ENCODE measurements around the gene MUC3A.
"Not testable (repeated sequence)": the region's sequence is repeated elsewhere in the genome, so short reads cannot be mapped to it uniquely, and the experiment has no call there.

DNA sequence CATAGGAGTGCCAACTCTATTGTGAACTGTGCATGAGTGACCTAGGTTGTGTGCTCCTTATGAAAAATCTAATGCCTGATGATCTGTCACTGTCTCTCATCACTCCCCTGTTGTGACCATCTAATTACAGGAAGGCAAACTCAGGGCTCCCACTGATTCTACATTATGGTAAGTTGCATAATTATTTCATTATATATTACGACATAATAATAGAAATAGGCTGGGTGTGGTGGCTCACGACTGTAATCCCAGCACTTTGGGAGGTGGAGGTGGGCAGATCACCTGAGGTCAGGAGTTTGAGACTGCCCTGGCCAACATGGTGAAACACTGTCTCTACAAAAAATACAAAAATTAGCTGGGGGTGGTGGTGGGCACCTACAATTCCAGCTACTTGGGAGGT lies 14.0 kb upstream of the MUC3A start:
- TF ChIP-seq, protein P1, sequence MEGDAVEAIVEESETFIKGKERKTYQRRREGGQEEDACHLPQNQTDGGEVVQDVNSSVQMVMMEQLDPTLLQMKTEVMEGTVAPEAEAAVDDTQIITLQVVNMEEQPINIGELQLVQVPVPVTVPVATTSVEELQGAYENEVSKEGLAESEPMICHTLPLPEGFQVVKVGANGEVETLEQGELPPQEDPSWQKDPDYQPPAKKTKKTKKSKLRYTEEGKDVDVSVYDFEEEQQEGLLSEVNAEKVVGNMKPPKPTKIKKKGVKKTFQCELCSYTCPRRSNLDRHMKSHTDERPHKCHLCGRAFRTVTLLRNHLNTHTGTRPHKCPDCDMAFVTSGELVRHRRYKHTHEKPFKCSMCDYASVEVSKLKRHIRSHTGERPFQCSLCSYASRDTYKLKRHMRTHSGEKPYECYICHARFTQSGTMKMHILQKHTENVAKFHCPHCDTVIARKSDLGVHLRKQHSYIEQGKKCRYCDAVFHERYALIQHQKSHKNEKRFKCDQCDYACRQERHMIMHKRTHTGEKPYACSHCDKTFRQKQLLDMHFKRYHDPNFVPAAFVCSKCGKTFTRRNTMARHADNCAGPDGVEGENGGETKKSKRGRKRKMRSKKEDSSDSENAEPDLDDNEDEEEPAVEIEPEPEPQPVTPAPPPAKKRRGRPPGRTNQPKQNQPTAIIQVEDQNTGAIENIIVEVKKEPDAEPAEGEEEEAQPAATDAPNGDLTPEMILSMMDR (IDR thresholded peaks at IDR 0.05) = not testable (repeated sequence)
- TF ChIP-seq POLR2A (IDR thresholded peaks at IDR 0.05) = not testable (repeated sequence)

All from right lobe of liver (tissue), 4 donors.